ENCODE results near the gene TBX15.
"Not testable (repeated sequence)": the region's sequence is repeated elsewhere in the genome, so short reads cannot be mapped to it uniquely, and the experiment has no call there.

TBX15 gene

DNA sequence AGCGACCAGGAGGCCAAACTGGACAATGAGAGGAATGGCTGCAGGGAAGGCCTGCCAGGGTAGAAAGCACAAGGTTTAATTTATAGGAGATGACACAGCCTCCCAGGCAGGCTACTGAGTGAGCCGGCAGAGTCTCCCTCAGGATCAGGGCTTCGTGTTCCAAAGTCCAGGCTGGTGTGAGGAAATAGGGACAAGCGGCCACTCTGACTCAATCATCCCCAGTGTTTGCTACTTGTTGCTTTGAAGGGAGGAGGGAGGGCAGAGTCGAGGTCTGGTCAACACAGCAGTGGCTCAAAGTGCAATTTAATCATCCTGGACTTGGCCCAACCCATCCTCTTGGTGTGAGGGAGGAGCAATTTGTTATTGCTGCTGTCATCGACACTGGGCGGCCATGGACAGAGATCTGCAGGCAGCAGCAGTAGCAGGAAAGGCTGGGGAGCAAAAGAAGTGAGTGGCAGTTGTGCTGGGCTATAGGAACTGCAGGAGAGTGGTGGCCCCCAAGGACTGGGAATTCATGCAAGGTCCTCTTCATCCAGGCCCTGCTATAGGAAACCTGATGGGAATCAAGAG is 27.5 kb downstream of the TBX15 start:
- Mint-ChIP-seq H3K9me3 (no peaks in the 10 kb centered on the region), H3K36me3 (no peaks in the 10 kb centered on the region), H3K27ac (no peak overlapping the region), H3K4me1 (no peaks in the 10 kb centered on the region), H3K4me3 (no peak overlapping the region)
- no peak for DNase-seq (ENCODE audit: low spot score in 2 of 2)
- no peak for ATAC-seq

DNA sequence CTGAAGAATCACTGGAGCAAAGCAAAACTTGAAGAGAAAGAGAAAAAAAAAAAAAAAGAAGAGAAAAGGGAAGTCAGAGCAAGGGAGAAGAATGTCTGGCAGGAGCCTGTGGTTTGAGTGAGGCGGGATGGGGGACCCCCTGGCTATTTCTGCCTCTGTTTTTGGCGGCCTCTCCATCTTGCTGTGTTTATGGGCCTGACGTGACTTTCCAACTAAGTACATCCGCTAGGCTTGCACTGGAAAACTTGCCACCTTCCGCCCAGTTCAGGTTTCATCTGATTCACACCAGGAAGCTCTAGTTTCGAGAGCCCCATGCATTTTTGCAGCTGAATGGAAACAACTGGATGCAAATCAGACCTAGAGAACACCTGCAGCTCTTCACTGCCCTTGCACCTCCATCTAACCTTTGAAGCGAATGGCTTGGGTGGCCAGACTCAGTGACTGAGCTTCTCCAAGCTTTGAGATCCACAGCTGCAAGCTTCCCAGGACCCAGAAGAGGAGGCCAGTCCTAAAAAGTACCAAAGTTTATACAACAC is 28.0 kb downstream of the TBX15 start:
- Mint-ChIP-seq H3K36me3 (no peaks in the 10 kb centered on the region), H3K27ac (no peak overlapping the region), H3K4me3 (no peak overlapping the region), H3K4me1 (no peaks in the 10 kb centered on the region), H3K9me3 (no peaks in the 10 kb centered on the region)
- ATAC-seq: no peak
- no peak for DNase-seq (ENCODE audit: low spot score in 2 of 2)

DNA sequence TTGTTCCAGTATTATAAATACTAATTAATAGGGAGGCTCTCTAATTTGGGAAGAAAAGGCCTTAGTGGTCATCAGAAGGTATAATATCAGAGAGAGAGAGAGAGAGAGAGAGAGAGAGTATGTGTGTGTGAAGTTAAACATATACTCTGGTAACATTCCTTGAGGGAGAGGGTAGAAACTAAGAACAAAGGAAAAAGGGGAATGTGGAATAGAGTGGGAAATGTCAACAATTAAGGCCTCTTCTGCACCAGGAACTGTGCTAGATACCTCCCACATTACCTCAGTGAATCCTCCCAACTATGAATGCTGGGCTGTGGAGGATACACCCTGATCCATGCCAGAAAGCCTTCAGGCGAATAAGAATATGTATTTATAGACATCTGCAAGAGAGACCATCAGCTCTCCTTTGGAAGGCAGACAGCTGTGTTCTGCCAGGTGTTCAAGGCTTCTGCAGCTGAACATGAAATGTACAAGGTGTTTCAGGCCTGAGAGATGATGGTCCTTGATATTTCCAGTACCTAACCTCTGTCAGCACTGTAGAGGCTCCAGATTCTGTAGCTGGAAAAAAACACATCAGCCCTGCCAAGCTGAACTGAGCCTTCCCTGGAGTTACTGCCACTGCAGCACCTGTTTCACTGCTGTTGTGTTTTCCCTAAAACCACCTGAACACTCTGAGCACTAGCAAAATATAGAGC is 29.1 kb downstream of the TBX15 start:
- Mint-ChIP-seq H3K27ac (no peak overlapping the region), H3K4me1 (no peaks in the 10 kb centered on the region), H3K4me3 (no peak overlapping the region), H3K9me3 (no peaks in the 10 kb centered on the region), H3K36me3 (no peaks in the 10 kb centered on the region)
- ATAC-seq: no peak
- DNase-seq (ENCODE audit: low spot score in 2 of 2): no peak

DNA sequence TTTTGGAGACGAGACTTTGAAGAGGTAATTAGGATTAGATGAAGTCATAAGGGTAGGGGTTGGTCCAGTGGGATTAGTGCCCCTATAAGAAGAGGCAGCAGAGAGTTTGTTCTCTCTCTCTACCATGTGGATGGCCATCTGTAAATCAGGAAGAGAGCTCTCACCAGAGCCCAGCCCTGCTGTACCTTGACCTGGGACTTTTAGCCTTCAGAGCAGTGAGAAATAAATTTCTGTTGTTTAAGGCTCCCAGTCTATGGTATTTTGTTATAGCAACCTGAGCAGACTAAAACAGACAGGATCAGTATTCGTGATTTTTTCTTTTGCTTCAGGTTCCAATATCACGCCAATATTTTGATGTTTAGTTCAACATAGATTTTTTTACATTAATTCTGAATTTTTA is 30.0 kb downstream of the TBX15 start:
- H3K36me3 Mint-ChIP-seq: no peaks in the 10 kb centered on the region
- H3K4me3 Mint-ChIP-seq: no peak overlapping the region
- no peaks in the 10 kb centered on the region for H3K4me1 Mint-ChIP-seq
- no peak for ATAC-seq
- H3K9me3 Mint-ChIP-seq: no peaks in the 10 kb centered on the region
- DNase-seq (ENCODE audit: low spot score in 2 of 2): no peak
- H3K27ac Mint-ChIP-seq: no peak overlapping the region

DNA sequence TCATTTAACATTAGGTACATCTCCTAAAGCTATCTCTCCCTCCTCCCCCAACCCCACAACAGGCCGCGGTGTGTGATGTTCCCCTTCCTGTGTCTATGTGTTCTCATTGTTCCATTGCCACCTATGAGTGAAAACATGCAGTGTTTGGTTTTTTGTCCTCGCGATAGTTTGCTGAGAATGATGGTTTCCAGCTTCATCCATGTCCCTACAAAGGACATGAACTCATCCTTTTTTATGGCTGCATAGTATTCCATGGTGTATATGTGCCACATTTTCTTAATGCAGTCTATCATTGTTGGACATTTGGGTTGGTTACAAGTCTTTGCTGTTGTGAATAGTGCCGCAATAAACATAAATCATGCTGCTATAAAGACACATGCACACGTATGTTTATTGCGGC is 30.6 kb downstream of the TBX15 start:
- H3K4me3 Mint-ChIP-seq; H3K36me3 Mint-ChIP-seq; DNase-seq (ENCODE audit: low spot score in 2 of 2); H3K4me1 Mint-ChIP-seq; ATAC-seq; H3K27ac Mint-ChIP-seq; H3K9me3 Mint-ChIP-seq: not testable (repeated sequence)

DNA sequence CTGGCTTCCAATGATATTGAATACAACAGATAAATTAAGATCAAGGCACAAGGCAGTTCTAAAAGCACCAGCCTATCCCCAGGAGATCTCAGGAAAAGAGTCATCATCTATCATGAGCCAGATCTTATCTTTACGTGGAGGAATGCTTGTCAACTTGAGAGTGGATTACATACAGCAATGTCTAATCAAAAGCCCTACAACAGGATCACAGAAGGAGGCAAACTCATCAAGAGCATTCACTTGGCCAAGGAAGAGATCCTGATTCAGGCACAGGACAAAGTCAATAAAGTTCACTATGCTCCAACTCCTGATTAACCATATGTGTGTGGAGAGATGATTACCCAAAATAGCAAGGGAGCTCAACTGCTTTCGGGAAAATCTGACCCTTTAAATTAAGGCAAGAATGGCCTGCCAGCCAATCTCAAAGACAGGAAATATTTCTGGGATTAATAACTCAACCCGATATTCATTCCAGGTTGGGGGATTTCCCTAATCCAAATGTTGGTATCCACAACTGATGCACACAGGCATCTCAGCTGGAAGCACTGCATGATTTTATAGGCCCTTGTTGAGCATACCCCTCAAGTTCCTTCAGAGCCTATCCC is 33.7 kb downstream of the TBX15 start:
- DNase-seq (ENCODE audit: low spot score in 2 of 2) (no peak), ATAC-seq (no peak)
- Mint-ChIP-seq H3K9me3 (peaks cover 3% of the 10 kb centered on the region), H3K4me3 (no peak overlapping the region), H3K36me3 (no peaks in the 10 kb centered on the region), H3K4me1 (no peaks in the 10 kb centered on the region), H3K27ac (no peak overlapping the region)

DNA sequence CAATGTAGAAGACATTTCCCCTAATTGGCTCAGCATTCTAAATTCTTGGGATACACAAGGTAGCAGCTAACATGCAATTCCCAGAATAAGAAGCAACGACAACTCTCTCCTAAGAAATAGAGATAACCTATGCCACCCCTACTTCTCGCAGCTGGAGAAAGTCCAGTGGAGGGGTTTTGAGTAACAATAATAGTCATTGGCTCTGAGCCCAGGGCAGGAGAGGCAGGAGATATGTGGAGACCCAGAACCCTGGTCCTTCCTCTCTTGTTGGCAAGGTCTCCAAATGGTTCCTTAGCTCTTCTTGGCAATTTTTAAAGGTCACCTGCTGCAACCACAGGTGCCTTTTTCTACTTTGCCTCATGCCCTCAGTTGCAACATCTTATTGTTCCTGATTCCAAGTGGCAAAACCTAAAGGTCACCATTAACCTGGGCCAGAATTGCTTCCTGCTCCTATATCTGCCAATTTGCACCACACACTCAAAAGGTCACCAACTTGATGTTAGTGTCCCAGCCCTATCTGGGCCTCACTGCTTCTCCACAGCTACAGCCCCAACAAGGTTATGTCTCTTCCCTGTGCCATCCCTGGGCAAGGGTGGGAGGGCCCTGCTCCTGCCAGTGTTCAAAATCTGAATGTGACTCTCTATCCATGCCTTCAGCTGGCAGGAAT is 36.7 kb downstream of the TBX15 start:
- DNase-seq (ENCODE audit: low spot score in 2 of 2): no peak
- Mint-ChIP-seq H3K9me3 (peaks cover 3% of the 10 kb centered on the region), H3K36me3 (no peaks in the 10 kb centered on the region), H3K4me3 (no peak overlapping the region), H3K4me1 (no peaks in the 10 kb centered on the region), H3K27ac (no peak overlapping the region)
- ATAC-seq: no peak

DNA sequence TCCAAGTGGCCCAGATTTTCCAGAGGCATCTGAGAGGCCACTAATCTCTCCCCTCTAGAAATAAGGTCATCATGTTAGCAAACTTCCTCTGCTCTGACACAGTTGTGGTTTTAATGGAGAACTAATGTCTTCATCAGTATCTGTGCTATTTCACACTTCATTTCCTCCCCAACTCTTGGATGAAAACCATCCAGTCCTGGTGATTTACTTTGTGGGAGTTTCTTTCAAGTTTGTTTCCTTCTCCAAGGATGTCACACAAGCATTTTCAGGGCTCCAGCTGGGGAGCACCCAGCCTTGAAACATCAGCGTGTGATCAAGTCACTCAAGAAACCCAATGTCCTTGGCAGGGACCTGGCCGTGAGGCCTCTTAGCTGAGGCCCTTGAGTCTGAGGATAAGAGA is 38.8 kb downstream of the TBX15 start:
- no peak overlapping the region for H3K27ac Mint-ChIP-seq

DNA sequence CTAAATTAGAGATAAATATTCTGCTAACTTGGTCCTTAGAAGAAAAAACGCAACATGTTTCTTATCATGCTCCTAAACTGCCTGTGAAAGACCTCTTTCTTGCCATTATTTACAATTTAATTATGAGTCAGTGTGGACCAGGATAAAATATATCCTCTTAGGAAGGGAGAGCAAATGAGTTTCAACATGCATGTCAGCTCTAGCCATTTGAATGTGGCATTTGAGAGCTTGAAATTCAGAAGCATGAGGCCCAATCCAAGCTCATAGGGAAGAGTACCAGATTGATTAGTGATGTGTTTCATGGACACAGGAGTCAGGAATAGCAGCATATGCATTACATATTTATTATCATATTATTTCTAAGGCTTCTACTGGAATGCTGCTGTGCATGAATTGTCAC is 39.3 kb downstream of the TBX15 start:
- Mint-ChIP-seq H3K4me1 (no peaks in the 10 kb centered on the region), H3K4me3 (no peak overlapping the region), H3K36me3 (no peaks in the 10 kb centered on the region), H3K27ac (no peak overlapping the region), H3K9me3 (peaks cover 3% of the 10 kb centered on the region)
- no peak for DNase-seq (ENCODE audit: low spot score in 2 of 2)
- no peak for ATAC-seq

More for the DNA sequence above, 38.8 kb downstream of the TBX15 start:
- ATAC-seq (no peak), DNase-seq (ENCODE audit: low spot score in 2 of 2) (no peak)
- H3K4me3 Mint-ChIP-seq: no peak overlapping the region
- no peaks in the 10 kb centered on the region for H3K4me1 Mint-ChIP-seq
- H3K36me3 Mint-ChIP-seq: no peaks in the 10 kb centered on the region
- H3K9me3 Mint-ChIP-seq: peaks cover 3% of the 10 kb centered on the region

DNA sequence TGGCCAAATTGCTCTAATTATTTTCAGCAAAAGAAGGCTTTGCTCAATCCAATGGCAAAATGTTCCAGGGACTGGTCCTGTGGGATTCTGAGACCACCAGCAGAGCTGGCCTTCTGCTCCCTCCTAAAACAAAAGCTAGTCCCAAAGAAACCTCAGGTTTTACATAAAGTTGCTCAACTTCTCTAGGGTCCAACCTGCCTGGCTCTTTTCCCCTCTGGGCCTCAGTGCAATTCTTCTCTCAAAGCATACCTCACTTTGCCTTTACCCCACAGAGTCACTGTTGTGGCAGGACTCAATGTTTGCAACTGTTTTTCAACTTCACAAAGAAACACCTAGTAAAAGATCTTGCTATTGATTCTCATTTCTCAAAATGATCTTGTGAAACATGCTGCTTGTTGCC is 39.8 kb downstream of the TBX15 start:
- ATAC-seq: no peak
- Mint-ChIP-seq H3K27ac (no peak overlapping the region), H3K4me3 (no peak overlapping the region), H3K36me3 (no peaks in the 10 kb centered on the region), H3K9me3 (peaks cover 3% of the 10 kb centered on the region), H3K4me1 (no peaks in the 10 kb centered on the region)
- DNase-seq (ENCODE audit: low spot score in 2 of 2): no peak

DNA sequence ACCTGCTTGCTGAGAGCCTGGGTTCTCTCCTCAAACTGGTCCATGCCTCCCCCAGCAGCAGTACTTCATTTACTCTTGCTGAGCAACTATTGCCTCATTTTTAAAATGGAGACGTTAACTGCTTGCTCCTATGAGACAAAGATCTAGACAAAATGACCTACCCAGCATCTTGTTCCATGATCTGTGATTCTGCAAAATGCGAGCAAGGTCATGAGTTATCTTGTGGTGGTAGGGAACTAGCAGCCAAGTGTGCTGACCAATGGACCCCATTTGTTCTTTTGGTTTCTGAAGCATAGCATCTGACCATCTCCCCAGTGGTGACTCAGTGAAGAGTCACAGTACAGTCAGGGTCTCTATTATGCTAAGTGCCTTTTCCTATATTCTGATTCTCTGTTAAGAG is 40.4 kb downstream of the TBX15 start:
- DNase-seq (ENCODE audit: low spot score in 2 of 2) (no peak), ATAC-seq (no peak)

DNA sequence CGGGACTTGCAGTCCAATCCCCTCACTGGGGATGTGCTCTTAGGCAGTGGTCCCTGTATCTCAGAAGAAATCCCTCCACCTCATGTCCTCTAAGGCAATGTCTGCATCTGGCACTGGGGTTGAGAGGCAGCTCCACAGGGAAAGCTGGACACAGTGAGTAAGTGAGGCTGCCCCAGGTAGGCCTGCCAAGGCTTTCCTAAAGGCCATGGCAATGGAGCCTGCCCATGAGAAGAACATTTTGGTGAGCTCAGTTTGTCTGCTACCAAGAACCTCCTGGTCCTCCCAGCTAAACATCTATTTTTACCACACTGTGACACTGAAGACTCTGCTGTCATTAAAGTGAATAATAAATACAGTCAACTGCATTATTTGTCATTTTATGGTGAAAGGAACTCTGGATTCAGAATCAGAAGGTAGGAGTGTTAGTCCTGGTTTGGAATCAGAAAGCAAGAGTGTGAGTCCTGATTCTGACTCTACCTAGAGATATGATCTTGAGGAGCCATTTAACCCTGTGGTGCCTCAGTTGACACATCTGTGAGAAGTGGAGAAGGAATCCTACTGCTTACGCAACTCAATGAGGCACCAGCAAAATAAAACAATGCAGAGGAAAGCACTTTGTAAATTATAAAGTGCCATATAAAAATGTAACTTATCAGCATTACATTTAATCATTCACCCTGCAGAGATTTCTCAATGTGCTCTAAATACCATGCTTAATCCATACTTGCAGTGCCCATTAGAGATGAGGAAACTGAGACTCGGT is 41.0 kb downstream of the TBX15 start:
- H3K27ac Mint-ChIP-seq: no peak overlapping the region
- H3K4me3 Mint-ChIP-seq: no peak overlapping the region
- H3K4me1 Mint-ChIP-seq: no peaks in the 10 kb centered on the region
- no peaks in the 10 kb centered on the region for H3K36me3 Mint-ChIP-seq
- no peak for ATAC-seq
- peaks cover 3% of the 10 kb centered on the region for H3K9me3 Mint-ChIP-seq
- no peak for DNase-seq (ENCODE audit: low spot score in 2 of 2)

More for the DNA sequence above, 40.4 kb downstream of the TBX15 start:
- peaks cover 3% of the 10 kb centered on the region for H3K9me3 Mint-ChIP-seq
- no peaks in the 10 kb centered on the region for H3K36me3 Mint-ChIP-seq
- no peak overlapping the region for H3K4me3 Mint-ChIP-seq
- no peaks in the 10 kb centered on the region for H3K4me1 Mint-ChIP-seq
- H3K27ac Mint-ChIP-seq: no peak overlapping the region

DNA sequence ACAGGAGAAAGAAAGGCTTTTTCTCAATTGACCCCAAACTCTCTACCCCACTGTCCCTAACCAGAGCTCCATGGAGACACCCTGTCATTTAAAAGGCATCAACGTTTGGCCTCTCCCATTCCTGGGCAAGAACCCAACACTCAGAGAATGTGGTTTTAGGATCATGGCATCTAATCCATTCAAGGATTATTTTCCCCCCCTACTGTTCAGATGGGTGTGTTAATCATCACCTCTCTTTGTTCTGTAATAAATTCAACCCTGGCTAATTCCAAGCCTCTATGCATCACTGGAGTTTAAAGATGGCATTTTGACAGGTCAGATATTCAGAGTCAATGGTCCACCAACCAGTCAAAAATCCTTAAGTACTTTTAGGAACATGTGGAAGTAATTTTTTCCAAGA is 42.7 kb downstream of the TBX15 start:
- DNase-seq (ENCODE audit: low spot score in 2 of 2): no peak
- Mint-ChIP-seq H3K27ac (no peak overlapping the region), H3K4me1 (no peaks in the 10 kb centered on the region), H3K36me3 (no peaks in the 10 kb centered on the region), H3K9me3 (no peaks in the 10 kb centered on the region), H3K4me3 (no peak overlapping the region)
- ATAC-seq: no peak

DNA sequence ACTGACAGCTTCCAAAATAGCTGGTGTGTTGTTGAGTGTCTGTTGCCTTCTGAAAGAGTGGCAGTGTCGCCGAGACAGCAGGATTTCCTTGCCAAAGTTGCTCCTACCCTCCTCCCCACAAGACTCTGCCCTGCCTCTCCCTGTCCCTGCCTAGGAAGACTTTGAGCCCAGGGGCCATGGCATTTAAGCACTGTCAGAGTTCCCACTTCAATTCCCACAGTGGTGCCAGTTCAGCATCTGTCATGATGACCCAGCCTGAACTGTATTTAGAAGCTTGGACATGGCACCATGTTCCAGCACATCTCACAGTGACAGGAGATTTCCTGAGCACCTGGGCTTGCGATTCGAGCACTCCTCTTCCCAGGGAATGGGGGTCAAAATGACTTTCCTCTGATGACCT is 43.6 kb downstream of the TBX15 start:
- DNase-seq (ENCODE audit: low spot score in 2 of 2) (no peak), ATAC-seq (no peak)
- no peak overlapping the region for H3K4me3 Mint-ChIP-seq
- no peak overlapping the region for H3K27ac Mint-ChIP-seq
- H3K4me1 Mint-ChIP-seq: no peaks in the 10 kb centered on the region
- no peaks in the 10 kb centered on the region for H3K36me3 Mint-ChIP-seq
- no peaks in the 10 kb centered on the region for H3K9me3 Mint-ChIP-seq

DNA sequence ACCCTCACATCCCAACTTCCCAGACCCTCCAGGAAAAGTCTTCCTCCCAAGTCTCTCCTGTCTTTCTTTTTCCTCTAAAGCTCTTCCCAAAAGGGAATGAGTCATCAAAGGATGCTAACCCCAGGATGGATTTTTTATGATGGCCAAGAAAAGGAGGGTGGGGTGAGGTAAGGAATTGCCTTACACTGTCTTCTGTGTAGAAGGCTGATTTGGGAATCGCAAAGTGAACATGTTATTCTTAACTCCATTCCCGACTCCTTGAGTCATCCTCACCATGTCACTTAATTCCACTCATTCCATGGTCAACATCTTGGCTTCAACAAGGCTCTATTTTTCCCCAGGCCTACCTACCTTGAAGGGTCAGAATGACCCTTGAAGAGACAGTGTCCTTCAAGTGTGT is 44.0 kb downstream of the TBX15 start:
- DNase-seq (ENCODE audit: low spot score in 2 of 2) (no peak), ATAC-seq (no peak)
- no peak overlapping the region for H3K27ac Mint-ChIP-seq
- no peak overlapping the region for H3K4me3 Mint-ChIP-seq
- no peaks in the 10 kb centered on the region for H3K36me3 Mint-ChIP-seq
- H3K9me3 Mint-ChIP-seq: no peaks in the 10 kb centered on the region
- no peaks in the 10 kb centered on the region for H3K4me1 Mint-ChIP-seq

Measured in stimulated activated effector memory CD8-positive, alpha-beta T cell treated with anti-CD3 and anti-CD28 coated beads, Interleukin-12 subunit alpha, Interleukin-12 subunit beta, amount 100 ng/mL, for 72 hours (primary cell).